ENCODE data around the gene SERPINF2. TPM values are rescaled to one million over a fixed set of nuclear protein-coding genes. Genes with fewer than 3 reads are reported as not detected.

SERPINF2 gene
- polyA plus RNA-seq, 1 experiment: 0.02 TPM

- H3K27me3 ChIP-seq (ENCODE audit: control insufficient read depth, insufficient read depth, low read length): no peaks in the 10 kb centered on the region
- no peak for TF ChIP-seq CTCF (IDR thresholded peaks at IDR 0.05; ENCODE audit: insufficient read depth, low read depth, low read length)
- H3K4me3 ChIP-seq (ENCODE audit: low read depth, low read length): no peak overlapping the region
- H3K36me3 ChIP-seq (ENCODE audit: control insufficient read depth, insufficient read depth, low read length): no peaks in the 10 kb centered on the region
- ChIA-PET CTCF (no interaction called here), POLR2A (no interaction called here)
- DNase-seq (ENCODE audit: low read depth): no peak
Measured at GRCh38 chr17:1745513-1746020, 2.9 kb downstream of the SERPINF2 start.

- Histone ChIP-seq H3K36me3 (ENCODE audit: control insufficient read depth, insufficient read depth, low read length) (no peaks in the 10 kb centered on the region), H3K4me3 (ENCODE audit: low read depth, low read length) (no peak overlapping the region), H3K27me3 (ENCODE audit: control insufficient read depth, insufficient read depth, low read length) (no peaks in the 10 kb centered on the region)
- no peak for TF ChIP-seq CTCF (IDR thresholded peaks at IDR 0.05; ENCODE audit: insufficient read depth, low read depth, low read length)
- ChIA-PET CTCF (interaction anchor here (0.6 kb wide), 1 partner anchor 17 kb away, joined by 3 read pairs; no protein-coding TSS in a partner anchor), POLR2A (no interaction called here)
- DNase-seq (ENCODE audit: low read depth): no peak
Measured at GRCh38 chr17:1746975-1747543, 4.4 kb downstream of the SERPINF2 start.

GRCh38 chr17:1750628-1751027 is 8.0 kb downstream of the SERPINF2 start:
- POLR2A ChIA-PET: interaction anchor here (0.7 kb wide), 1 partner anchor 12 kb away, joined by 3 read pairs; no protein-coding TSS in a partner anchor
- DNase-seq (ENCODE audit: low read depth): no peak
- CTCF ChIA-PET: no interaction called here
- no peak for TF ChIP-seq CTCF (IDR thresholded peaks at IDR 0.05; ENCODE audit: insufficient read depth, low read depth, low read length)
- Histone ChIP-seq H3K36me3 (ENCODE audit: control insufficient read depth, insufficient read depth, low read length) (no peaks in the 10 kb centered on the region), H3K4me3 (ENCODE audit: low read depth, low read length) (no peak overlapping the region), H3K27me3 (ENCODE audit: control insufficient read depth, insufficient read depth, low read length) (no peaks in the 10 kb centered on the region; the same call in 1 of the 2 replicates)

GRCh38 chr17:1752425-1753262 is 10.0 kb downstream of the SERPINF2 start:
- CTCF ChIA-PET: interaction anchor here (1.0 to 1.4 kb wide), 2 partner anchors 9 to 83 kb away, joined by 3 to 4 read pairs; partner anchors contain the start of gene SERPINF1
- Histone ChIP-seq H3K36me3 (ENCODE audit: control insufficient read depth, insufficient read depth, low read length) (no peaks in the 10 kb centered on the region), H3K27me3 (ENCODE audit: control insufficient read depth, insufficient read depth, low read length) (no peaks in the 10 kb centered on the region; the same call in 1 of the 2 replicates), H3K4me3 (ENCODE audit: low read depth, low read length) (no peak overlapping the region)
- no peak for DNase-seq (ENCODE audit: low read depth)
- no peak for TF ChIP-seq CTCF (IDR thresholded peaks at IDR 0.05; ENCODE audit: insufficient read depth, low read depth, low read length)
- POLR2A ChIA-PET: no interaction called here

- Histone ChIP-seq H3K27me3 (ENCODE audit: control insufficient read depth, insufficient read depth, low read length) (no peaks in the 10 kb centered on the region; the same call in 1 of the 2 replicates), H3K36me3 (ENCODE audit: control insufficient read depth, insufficient read depth, low read length) (no peaks in the 10 kb centered on the region), H3K4me3 (ENCODE audit: low read depth, low read length) (no peak overlapping the region)
- no peak for DNase-seq (ENCODE audit: low read depth)
- ChIA-PET POLR2A (no interaction called here), CTCF (interaction anchor here (1.3 to 1.4 kb wide), 2 partner anchors 30 to 84 kb away, joined by 3 to 5 read pairs; no protein-coding TSS in a partner anchor)
- no peak for TF ChIP-seq CTCF (IDR thresholded peaks at IDR 0.05; ENCODE audit: insufficient read depth, low read depth, low read length)
Measured at GRCh38 chr17:1753767-1754429, 11.2 kb downstream of the SERPINF2 start.
